Neural cell (in vitro differentiated cells): ENCODE data around the gene STPG3.

Source experiments
- CTCF ChIP-seq: fragments of 450-650 bp; IDR thresholded peaks from 2 replicates; pipeline ENCODE4 v1.5.1; 2014; ENCODE audit warnings: antibody characterized with exemption, mild to moderate bottlenecking, moderate library complexity; ENCODE audit not compliant: poor library complexity, severe bottlenecking
- POLR2AphosphoS5 ChIP-seq: IDR thresholded peaks from 2 replicates; pipeline ENCODE4 v1.6.1; 2012

- TF ChIP-seq CTCF (no peak), POLR2AphosphoS5 (no peak)
Measured at GRCh38 chr9:137262909-137263285, 11.8 kb downstream of the STPG3 start.
